HG02973 (cell line): Measurements from ENCODE around the gene NOM1.

Source experiments
- ATAC-seq: cut with Tn5 transposase; IDR thresholded peaks from one replicate; pipeline ENCODE4 v1.9.1; 2021; ENCODE audit warnings: moderate library complexity; ENCODE audit not compliant: unreplicated experiment

The NOM1 gene

DNA sequence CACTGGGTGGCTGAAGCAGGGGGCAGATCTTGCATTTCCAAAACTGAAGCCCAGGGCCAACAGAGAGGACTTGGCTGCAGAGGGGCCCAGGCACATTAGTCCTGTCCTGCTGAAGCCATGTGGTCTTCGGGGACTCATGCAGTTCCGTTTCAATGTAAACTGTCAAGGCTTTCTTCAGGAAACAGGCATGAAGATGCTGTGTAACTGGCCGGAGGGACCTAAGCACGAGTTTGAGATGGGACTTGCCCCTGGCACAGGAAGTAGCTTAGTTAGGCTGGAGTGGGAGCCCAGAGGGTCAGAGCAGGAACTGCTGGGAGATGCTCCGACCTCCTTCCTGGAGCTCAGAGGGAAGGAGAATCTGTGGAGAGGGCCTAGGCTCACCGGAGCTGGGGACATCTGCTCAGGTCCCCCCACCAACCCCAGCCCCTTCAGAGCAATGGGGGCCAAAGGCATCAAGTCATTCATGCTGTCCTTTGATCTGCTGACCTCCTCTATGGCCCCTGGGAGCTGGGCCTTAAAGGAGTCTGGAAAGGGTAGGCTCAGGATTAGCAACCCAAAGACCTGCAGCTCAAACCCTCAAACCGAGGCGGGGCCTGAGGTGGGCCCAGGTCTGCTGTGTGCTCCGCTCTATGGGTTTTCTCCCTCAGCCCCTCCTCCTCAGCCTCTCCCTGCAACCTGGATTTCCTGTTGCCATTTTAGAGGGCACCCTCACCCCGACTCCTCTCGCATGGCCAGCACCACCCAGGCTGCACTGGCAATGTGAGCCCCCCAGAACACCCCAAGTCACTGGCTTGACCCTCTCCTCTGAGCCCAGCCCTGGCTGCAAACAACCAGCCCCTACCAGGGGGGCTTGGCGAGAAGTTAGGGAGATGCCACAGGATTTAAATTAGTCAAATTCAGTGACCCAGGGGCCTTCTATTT, 65.4 kb downstream of the NOM1 start:
- ATAC-seq: no peak

GRCh38 chr7:157016024-157016351, 66.5 kb downstream of the NOM1 start:
- ATAC-seq: peak; percentile 12

GRCh38 chr7:157016352-157017041, 67.0 kb downstream of the NOM1 start:
- ATAC-seq: peak; percentile 56

DNA sequence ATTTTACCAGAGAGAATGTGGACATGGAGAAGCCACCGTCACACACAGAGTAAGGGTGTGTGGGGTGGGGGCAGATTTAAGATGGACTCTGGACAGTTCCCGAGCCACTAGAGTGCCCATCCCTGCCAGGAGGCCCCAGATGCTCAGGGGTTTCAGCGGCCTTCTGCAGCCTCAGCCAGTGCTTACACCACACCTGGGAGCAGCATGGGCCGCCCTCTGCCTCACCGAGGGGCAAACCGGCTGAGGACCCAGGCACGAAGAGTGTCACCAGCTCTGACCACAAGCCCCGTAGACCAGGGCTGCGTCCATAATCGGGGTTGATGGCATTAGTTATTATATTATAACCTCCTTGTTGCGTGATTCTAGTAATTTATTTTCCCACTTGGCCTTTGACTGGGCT, 67.6 kb downstream of the NOM1 start:
- no peak for ATAC-seq

- no peak for ATAC-seq
Observed at GRCh38 chr7:157017603-157018327, 68.3 kb downstream of the NOM1 start.

GRCh38 chr7:157018328-157018996, 69.0 kb downstream of the NOM1 start:
- ATAC-seq: no peak

GRCh38 chr7:157018997-157019608, 69.6 kb downstream of the NOM1 start:
- ATAC-seq: no peak

GRCh38 chr7:157019718-157020451, 70.4 kb downstream of the NOM1 start:
- ATAC-seq: no peak

DNA sequence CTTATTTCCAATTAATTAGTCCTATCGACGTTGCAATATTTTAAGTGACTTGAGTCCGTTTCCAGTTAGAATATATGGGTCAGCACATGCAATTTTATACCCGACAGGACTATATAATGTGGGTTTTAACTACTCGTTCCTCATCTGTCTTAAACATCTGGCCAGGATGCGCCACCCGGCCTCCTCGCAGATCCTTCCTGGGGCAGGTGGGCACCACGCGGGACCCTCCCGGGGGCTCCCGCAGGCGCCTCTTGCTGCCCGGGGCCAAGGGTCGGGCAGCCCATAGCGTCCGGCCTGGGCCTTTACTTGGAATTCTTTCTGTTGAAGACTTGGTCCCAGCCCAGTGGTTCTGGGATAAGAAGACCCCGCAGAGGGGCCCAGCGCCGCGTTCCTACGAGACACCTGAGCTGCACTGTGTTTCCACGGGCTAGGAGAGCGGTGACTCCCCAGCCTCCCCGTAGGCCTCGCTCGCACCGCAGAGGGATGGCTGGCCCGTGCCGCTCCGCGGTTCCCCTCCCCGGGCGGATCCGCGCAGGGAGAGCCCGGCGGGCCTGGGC, 71.1 kb downstream of the NOM1 start:
- ATAC-seq: no peak

DNA sequence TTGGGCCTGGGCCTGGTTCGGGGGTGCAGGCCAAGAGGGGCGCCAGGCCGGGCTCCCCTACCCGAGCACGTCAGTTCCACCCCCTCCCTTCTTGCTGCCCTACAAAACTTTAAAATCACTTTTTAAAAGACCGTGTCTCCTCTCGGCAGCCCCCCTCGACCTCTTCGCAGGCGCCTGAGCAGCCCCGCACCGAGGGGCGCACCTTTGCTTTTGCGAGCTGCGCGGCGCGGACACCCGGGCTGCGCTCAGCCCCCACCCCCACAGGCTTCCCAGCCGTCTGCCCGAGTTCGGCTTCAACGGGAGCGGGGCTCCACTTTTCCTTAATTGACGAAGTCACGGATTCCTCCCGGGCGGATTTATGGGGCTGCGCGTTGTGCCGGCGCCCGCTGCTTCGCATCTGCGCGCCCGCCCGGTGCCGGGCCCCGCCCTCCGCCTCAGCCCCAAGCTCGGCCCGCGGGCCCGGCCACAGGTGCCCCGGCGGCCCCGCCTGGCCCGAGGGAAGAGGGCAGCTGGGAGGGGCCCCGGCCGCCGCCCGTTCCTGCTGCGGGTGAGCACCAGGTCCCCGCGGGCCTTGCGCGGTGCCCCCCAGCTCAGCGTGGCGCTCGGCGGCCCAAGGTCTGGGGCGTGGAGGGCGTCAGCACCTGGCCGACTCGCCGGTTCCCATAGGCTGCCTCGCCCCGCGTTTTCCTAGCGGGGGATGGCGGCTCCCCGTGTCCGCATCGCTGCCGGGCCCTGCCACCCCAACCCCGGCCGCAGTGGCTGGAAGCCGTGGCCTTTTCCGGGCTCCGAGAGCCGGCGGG, 71.8 kb downstream of the NOM1 start:
- ATAC-seq: no peak

DNA sequence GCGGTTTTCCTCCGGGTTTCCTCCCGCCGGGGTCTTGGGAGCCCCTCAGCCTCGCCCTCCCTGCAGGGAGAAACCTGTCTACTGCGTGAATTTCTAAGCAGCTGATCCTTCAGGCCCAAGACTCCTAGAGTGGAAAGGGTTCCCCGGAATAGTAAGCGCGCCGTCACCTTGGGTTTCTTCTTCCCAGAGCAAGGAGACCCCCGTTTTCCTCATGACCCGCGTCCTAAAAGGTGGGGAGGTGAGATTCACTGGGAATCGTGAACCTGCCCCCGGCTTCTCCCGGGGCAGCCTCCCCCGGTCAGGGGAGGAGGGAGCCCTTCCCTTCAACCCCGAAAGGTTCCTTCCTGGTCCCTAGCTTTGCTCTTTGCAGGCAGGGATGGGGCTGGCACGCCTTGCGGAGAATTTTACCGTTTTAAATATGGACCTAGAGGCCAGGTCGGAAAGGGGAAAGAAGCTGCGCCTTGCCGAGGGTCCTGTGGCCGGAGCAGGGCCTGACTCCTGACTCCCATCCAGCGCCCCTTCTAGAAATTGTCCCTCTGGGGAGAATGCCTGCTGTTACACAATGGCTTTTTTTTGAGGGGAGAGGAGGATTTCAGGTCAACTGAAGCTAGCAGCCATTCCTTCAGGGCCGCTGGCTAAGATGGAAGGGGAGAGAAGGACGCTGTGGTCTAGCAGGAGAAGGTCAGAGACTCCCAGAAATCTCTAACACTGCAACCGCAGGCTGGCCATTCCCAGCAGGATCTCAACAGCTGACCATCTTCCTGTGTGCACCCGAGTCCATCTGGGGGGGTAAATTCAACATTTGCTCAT, 72.6 kb downstream of the NOM1 start:
- ATAC-seq: no peak
